ENCODE results near the gene XYLT2. TPM values are rescaled to one million over a fixed set of nuclear protein-coding genes. Genes with fewer than 3 reads are reported as not detected.
"Not testable (repeated sequence)": the region's sequence is repeated elsewhere in the genome, so short reads cannot be mapped to it uniquely, and the experiment has no call there.

The XYLT2 gene
- total and polyA plus RNA-seq, 8 donors = 52.7 to 166 (median 96.5) TPM

- Histone ChIP-seq H3K4me1 (peaks cover 0 to 6% (median 0%) of the 10 kb centered on the region in 4 donors), H3K27me3 (peaks cover 0 to 3% (median 0%) of the 10 kb centered on the region in 3 donors), H3K36me3 (no peaks in the 10 kb centered on the region), H3K9me3 (no peaks in the 10 kb centered on the region), H3K4me3 (no peak overlapping the region), H3K27ac (peak overlapping the region in 2 of 5 donors; percentile 18 to 37)
- WGBS, 5 donors = 34 to 51% (median 42%) methylated on average over 3 of the region's 3 CpGs
- intact Hi-C loops (cut with DNase I; ENCODE audit: low total_unique reads) = no loop called here
- no peak for TF ChIP-seq POLR2AphosphoS5 (IDR thresholded peaks at IDR 0.05)
- no peak for TF ChIP-seq CTCF (IDR thresholded peaks at IDR 0.05)
- DNase-seq = no peak
Measured at GRCh38 chr17:50316016-50316587, 29.8 kb upstream of the XYLT2 start.

- intact Hi-C loops (cut with DNase I; ENCODE audit: low total_unique reads); H3K36me3 ChIP-seq; H3K27me3 ChIP-seq; H3K4me1 ChIP-seq; DNase-seq; H3K9me3 ChIP-seq; H3K4me3 ChIP-seq: not testable (repeated sequence)
- WGBS, 5 donors = 74 to 83% (median 78%) methylated on average over 2 of the region's 2 CpGs
- peak overlapping the region in 1 of 5 donors; percentile 29 for H3K27ac ChIP-seq
Measured at GRCh38 chr17:50316660-50317059, 29.3 kb upstream of the XYLT2 start.

GRCh38 chr17:50317121-50317520, 28.8 kb upstream of the XYLT2 start:
- Histone ChIP-seq H3K36me3 (no peaks in the 10 kb centered on the region), H3K4me3 (no peak overlapping the region), H3K27me3 (no peaks in the 10 kb centered on the region), H3K9me3 (no peaks in the 10 kb centered on the region), H3K4me1 (peaks cover 0 to 6% (median 0%) of the 10 kb centered on the region in 4 donors), H3K27ac (peak overlapping the region in 1 of 5 donors; percentile 29)
- 30 to 63% (median 59%) methylated on average over 2 of the region's 2 CpGs for WGBS, 5 donors
- intact Hi-C loops (cut with DNase I; ENCODE audit: low total_unique reads) = no loop called here
- DNase-seq = no peak
- TF ChIP-seq POLR2A (IDR thresholded peaks at IDR 0.05) = no peak
- TF ChIP-seq CTCF (IDR thresholded peaks at IDR 0.05) = no peak
- TF ChIP-seq EP300 (IDR thresholded peaks at IDR 0.05) = no peak
- TF ChIP-seq POLR2AphosphoS5 (IDR thresholded peaks at IDR 0.05) = no peak

- Histone ChIP-seq H3K36me3 (no peaks in the 10 kb centered on the region), H3K27ac (no peak overlapping the region), H3K4me3 (no peak overlapping the region), H3K27me3 (no peaks in the 10 kb centered on the region), H3K4me1 (peaks cover 0 to 6% (median 0%) of the 10 kb centered on the region in 4 donors), H3K9me3 (no peaks in the 10 kb centered on the region)
- intact Hi-C loops (cut with DNase I; ENCODE audit: low total_unique reads) = no loop called here
- TF ChIP-seq CTCF (IDR thresholded peaks at IDR 0.05) = no peak
- TF ChIP-seq EP300 (IDR thresholded peaks at IDR 0.05) = no peak
- no peak for TF ChIP-seq POLR2AphosphoS5 (IDR thresholded peaks at IDR 0.05)
- TF ChIP-seq POLR2A (IDR thresholded peaks at IDR 0.05) = no peak
- 75 to 86% (median 82%) methylated on average over 10 of the region's 10 CpGs for WGBS, 5 donors
- no peak for DNase-seq
Measured at GRCh38 chr17:50318501-50319285, 27.2 kb upstream of the XYLT2 start.

All from stomach (tissue), 9 donors.